ENCODE results near the gene ZFP62.

Gene ZFP62

GRCh38 chr5:180866985-180867384 is 5.9 kb upstream of the ZFP62 start:
- DNase-seq = no peak

- DNase-seq = no peak
These were observed 5.1 kb upstream of the ZFP62 start for GRCh38 chr5:180865981-180866695.

GRCh38 chr5:180862645-180863044 is 1.6 kb upstream of the ZFP62 start:
- DNase-seq = no peak

GRCh38 chr5:180860273-180860886 is 696 bp downstream of the ZFP62 start:
- peak; percentile 55 for DNase-seq

- no peak for DNase-seq
These were observed 2.5 kb downstream of the ZFP62 start for GRCh38 chr5:180858586-180858985.

GRCh38 chr5:180853848-180854176 is 7.3 kb downstream of the ZFP62 start:
- DNase-seq = no peak

GRCh38 chr5:180853121-180853847 is 7.8 kb downstream of the ZFP62 start:
- no peak for DNase-seq

DNA sequence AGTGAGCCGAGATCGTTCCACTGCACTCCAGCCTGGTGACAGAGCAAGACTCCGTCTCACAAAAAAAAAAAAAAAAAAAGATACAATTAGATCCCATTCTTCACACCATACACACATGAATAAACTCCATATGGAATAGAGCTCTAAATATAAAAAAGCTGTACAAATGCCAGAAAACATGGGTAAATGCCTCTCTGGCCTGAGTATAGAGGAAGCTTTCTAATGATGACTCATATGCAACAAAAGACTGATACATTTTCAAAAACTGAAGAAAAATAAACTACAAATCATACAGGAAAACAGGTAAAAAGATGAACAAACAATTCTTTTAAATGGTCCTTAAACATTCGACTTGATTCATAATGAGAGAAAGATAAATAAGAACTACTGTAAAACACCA is 8.6 kb downstream of the ZFP62 start:
- DNase-seq = no peak

GRCh38 chr5:180850434-180851078 is 10.5 kb downstream of the ZFP62 start:
- DNase-seq = no peak

- no peak for DNase-seq
These were observed 11.2 kb downstream of the ZFP62 start for GRCh38 chr5:180849827-180850226.

- no peak for DNase-seq
These were observed 12.2 kb downstream of the ZFP62 start for GRCh38 chr5:180848878-180849277.

DNA sequence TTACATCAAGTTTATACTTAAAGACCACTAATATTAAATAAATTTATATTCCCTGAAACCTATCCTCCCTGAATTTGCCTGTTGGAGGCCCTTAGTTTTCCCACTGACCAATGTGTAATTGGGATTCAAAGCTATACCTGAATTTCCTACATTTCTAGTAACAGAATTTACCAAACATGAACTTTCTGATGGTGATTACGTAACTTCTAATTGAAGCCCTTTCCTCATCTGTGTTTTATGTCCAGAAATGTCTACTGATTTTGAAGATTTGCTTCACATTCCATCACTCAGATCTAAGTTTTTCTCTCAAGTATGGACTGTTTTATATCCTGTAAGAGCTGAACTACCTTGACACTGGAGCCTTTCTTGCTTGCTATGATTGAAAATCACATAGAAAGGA is 12.8 kb downstream of the ZFP62 start:
- DNase-seq = no peak

DNA sequence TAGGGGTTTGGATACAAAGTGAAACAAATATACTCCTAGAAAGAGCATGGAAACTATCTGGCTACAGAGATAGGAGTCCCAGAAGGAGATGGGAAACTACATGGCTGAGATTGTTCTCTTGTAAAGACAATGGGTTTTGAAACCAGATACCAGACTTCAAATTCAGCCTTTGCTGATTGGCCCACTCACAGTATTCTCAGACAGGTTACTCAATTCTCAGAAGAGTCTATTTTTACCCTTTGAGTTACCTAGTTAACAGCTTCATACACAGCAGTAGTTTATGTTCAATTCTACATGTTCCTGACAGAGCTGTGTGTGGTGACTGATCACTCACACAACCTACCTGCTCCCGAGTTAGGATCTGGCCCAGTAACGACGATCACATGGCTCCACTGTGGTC is 14.1 kb downstream of the ZFP62 start:
- DNase-seq = no peak

- DNase-seq = no peak
These were observed 16.2 kb downstream of the ZFP62 start for GRCh38 chr5:180844858-180845257.

- DNase-seq = no peak
These were observed 16.6 kb downstream of the ZFP62 start for GRCh38 chr5:180844432-180844831.

DNA sequence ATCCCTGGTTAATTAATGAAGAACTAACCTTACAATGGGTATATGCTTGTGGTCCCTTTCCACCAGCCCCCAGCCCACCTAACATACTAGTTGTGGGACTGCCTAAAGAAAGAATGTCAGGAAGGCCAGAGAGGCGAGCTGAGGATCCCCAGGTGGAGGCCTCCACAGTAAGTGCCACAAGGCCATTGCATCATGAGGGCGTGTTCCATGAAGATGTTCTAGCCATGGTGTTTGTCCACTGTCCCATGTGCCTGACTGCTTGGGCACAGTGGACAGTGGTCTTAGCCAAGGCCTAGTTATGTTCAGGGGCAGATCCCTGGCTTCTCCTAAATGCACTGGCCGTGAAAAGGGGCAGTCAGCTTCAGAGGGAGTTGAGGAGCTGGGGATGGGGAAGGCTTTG is 21.1 kb downstream of the ZFP62 start:
- no peak for DNase-seq

DNA sequence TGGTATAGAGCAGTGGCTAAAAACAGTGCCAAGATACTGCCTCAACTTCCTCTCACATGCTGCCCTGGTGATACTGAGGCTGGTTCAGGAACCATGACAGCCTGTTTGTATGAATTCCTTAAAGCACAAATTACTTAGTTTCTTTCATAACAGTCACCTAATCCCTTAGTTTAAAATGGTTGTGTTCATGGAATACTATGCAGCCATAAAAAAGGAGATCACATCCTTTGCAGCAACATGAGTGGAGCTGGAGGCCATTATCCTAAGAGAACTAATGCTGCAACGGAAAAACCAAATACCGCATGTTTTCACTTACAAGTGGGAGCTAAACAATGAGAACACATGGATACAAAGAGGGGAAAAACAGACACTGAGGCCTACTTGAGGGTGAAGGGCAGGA is 21.8 kb downstream of the ZFP62 start:
- no peak for DNase-seq

- no peak for DNase-seq
These were observed 23.6 kb downstream of the ZFP62 start for GRCh38 chr5:180837478-180837877.

DNA sequence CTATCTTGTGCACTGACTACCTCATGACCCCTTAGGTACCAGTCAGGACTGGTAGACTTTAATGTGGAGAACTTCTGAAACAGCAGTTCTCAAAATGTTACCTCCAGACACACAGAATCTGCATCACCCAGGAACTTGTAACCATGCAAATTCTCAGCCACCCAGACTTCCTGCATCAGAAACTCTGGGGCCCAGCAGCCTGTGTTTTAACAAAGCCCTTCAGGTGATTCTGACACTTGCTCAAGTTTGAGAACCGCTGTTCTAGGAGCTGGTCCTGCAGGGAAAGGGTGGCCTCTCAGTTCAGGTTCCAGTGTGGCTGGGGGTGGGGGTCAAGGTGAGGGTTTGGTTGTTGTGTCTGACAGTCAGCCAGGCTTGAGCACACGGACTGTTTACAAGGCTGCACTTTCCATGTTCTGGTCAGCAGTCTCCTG is 28.4 kb downstream of the ZFP62 start:
- no peak for DNase-seq

DNA sequence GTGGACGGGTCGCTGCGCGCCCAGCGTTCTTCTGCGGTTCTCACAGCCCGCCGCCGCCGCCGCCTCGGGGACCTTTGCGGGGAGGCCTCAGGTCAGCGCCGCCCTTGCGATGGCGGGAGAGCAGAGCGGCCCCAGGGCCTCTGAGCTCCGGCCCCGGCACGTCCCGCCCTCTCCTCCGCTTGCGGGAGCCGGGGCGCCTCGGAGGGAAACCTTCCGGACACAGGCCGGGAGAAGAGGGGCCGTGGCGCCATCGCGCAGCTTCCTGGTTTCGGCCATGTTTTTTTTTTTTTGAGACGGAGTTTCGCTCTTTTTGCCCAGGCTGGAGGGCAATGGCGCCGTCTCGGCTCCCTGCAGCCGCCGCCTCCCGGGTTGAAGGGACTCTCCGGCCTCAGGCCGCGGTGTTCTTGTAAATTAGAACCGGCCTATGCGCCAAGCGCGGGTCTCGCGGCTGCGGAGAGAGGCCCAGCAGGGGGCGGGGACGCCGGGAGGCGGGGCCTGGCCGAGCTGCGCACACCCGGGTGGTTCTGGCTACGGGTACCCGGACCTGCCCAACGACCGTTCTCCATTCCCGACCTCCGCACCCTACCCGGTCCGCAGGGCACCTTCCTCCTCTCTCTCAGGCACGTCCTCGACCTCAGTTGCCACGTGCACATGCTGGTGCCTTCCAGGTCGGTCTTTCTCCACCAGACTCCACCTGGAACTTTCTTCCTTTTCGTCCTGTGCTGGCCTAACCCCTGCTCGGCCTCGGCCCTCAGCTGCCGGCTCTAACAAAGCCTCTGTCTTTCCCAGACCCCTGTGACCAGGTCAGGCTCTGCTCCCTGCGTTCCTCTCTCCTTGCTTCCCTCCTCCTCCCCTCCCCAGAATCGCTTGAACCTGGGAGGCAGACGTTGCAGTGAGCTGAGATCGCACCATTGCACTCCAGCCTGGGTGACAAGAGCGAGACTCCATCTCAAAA is 29.7 kb downstream of the ZFP62 start:
- peak; percentile 32 for DNase-seq

- peak; percentile 22 for DNase-seq
These were observed 30.6 kb downstream of the ZFP62 start for GRCh38 chr5:180830253-180831138.

DNA sequence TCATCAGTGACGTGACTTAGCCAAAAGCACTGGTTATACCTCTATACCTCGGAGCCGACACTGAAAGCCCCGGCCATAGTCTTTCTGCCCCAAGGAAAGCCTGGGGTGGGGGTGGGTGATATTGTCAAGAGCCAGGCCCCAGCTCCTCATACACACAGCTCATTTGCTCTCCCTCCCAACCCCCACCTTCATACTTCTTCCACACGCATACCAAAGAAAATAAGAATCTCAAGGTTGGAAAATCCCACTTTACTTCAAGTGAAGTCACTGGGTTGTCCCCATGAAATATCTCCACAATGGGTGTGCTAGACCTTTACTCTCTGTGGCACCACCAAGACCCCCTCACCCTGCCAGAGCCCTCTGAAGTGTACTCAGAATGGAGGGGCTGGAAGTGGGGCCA is 31.4 kb downstream of the ZFP62 start:
- no peak for DNase-seq

Measured in GF-D8 (cell line).